COR-L47 (cell line): ENCODE results near the gene TBX4.
"Not testable (repeated sequence)": the region's sequence is repeated elsewhere in the genome, so short reads cannot be mapped to it uniquely, and the experiment has no call there.

Source experiments
- DNase-seq: peaks from one replicate; lab custom pipeline; 2025; lab: John Stamatoyannopoulos, UW

Gene TBX4

DNA sequence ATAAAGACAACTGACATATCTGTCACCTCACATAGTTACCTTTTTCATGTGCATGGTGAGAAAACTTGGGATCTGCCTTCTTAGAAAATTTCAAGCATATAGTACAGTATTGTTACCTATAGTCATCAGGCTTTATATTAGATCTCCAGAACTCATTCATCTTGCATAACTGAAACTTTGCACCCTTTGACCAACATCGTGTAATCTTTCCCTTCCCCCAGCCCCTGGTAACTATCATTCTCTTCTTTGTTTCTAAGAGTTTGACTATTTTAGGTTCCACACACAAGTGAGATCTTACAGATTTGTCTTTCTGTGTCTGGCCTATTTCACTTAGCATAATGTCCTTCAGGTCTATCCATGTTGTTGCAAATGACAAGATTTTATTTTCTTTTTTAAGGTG is 22.9 kb upstream of the TBX4 start:
- DNase-seq: no peak

DNA sequence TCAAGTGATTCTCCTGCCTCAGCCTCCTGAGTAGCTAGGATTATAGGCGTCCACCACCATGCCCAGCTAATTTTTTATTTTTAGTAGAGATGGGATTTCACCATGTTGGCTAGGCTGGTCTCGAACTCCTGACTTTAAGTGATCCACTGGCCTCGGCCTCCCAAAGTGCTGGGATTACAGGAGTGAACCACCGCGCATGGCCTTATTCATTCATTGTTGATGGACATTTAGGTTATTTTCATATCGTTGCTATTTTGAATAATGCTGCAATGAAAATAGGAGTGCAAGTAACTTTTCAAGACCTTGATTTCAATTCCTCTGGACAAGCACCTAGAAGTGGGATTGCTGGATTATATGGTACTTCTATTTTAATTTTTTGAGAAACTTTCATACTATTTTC is 22.4 kb upstream of the TBX4 start:
- DNase-seq: not testable (repeated sequence)

- DNase-seq: no peak
These were observed 20.5 kb upstream of the TBX4 start for GRCh38 chr17:61431594-61432311.

GRCh38 chr17:61436273-61436672 is 15.9 kb upstream of the TBX4 start:
- DNase-seq: no peak

DNA sequence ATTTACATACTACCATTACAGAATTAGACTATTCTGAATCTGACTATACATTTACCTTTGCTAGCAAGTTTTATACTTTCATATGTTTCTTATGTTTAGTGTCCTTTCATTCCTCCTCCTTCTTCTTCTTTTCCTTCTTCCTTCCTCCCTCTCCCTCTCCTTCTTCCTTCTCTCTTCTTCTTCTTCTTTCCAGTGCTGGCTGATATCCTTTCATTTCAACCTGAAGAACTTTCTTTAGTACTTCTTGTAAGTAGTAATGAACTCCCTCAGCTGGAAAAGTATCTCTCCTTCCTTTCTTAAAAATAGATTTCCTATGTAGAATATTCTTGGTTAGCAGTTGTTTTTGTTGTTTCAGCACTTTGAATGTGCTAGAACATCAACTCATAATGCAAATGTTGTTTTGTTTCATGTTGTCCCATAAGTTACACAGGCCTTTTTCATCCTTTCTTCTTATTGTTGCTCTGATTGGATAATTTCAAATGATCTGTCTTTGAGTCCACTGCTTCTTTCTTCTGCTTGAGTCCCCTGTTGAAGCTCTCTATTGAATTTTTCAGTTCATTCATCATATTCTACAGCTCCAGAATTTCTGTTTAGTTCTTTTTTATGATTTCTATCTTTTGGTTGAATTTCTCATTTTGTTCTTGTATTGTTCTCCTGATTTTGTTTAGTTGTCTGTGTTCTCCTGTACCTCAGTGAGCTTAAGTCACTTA is 15.1 kb upstream of the TBX4 start:
- no peak for DNase-seq

- no peak for DNase-seq
These were observed 11.5 kb upstream of the TBX4 start for GRCh38 chr17:61440697-61441096.

DNA sequence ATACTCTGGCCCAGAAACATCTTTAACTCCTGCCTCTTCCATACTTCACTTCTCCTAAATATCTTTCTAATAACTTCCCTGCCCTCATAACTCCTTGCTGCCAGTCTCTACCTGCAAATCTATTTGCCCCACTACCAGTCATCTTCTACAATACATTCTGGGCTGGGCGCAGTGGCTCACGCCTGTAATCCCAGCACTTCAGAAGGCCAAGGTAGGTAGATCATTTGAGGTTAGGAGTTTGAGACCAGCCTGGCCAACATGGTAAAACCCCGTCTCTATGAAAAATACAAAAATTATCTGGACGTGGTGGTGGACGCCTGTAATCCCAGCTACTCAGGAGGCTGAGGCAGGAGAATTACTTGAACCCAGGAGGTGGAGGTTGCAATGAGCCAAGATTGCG is 10.7 kb upstream of the TBX4 start:
- DNase-seq: not testable (repeated sequence)

GRCh38 chr17:61442136-61442775 is 10.0 kb upstream of the TBX4 start:
- DNase-seq: no peak

- DNase-seq: no peak
These were observed 9.2 kb upstream of the TBX4 start for GRCh38 chr17:61442878-61443474.

GRCh38 chr17:61443475-61443882 is 8.7 kb upstream of the TBX4 start:
- no peak for DNase-seq

DNA sequence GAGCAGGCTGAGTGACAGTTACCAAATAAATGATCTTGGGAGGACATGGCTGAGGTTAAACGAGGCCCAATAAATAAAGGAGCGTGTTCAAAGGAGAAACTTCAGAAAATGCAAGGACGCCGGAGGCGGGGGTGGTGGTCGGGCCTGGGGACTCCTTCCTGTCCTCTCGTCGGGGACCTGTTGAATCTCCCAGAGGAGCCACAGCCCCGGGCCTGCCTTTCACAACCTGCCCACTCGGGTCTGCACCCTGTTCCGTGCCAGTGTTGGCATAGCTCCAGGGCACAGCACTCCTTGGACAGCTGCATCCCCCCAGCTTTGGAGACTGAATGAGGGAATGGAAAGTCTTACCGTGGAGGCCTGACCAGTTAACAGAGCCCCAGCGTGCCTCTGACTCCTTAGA is 8.1 kb upstream of the TBX4 start:
- no peak for DNase-seq

DNA sequence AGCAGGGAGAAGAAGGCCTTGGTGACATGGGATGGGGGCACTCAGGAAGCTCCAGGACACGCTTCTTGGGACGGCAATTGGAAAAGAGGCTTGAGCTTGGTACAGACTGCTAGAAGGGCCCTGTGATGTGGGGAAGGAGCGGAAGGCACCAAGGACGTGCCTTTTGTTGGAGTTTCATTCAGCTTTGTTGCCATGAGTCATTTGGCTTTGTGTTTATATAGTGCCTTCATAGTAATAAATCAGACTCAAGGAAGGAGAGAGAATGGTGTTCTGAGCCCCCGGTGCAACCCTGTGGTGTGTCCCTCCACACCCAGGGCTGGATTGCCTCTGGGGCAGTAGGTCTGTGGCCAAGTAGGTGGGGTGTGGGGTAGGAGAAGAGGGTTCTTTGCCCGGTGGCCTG is 7.4 kb upstream of the TBX4 start:
- DNase-seq: no peak

DNA sequence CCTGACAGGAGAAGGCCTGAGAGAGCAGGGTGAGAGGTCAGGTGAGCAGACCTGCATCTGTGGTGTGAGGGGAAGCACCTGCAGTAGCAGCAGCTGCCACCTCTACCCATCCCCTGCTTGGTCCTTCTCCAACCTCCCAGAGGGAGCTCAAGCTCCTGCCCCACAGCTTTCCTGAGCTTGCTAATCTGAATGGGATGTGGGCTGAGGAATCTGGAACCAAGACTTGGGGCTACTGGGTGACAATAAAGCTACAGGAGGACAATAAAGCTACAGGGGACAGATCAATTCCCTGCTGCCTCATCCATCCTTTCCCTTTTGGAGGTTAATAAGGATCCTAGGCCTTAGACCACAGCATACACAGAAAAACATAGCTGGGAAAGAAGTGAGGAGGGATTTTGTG is 4.9 kb upstream of the TBX4 start:
- DNase-seq: no peak

DNA sequence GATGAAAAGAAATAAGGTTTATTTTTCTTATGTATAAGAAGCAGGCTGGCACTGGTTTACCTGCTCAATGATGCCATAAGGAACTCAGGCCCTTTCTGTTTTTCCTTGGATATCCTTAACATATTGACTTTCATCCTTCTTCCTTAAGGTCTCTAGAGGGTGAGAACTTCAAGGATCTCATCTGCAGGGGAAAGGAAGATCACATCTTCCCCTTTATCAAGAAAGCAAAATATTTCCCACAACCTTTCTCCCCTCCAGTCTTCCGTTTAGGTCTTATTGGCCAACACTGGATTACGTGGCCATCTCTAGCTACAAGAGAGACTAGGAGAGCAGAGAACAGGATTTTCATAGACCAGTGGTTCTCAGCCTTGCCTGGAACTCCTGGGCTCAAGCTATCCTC is 4.2 kb upstream of the TBX4 start:
- DNase-seq: no peak

DNA sequence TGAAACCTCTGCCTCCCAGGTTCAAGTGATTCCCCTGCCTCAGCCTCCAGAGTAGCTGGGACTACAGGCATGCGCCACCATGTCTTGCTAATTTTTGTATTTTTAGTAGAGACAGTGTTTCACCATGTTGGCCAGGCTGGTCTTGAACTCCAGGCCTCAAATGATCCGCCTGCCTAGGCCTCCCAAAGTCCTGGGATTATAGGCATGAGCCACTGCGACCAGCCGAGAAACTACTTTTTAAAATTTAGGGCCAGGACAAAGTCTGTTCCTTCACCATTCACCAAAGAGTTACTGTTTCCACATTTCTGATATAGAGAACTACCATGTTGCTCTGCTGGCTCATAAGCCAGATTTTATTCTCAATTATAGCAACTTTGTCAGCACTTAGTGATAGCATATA is 3.1 kb upstream of the TBX4 start:
- DNase-seq: not testable (repeated sequence)

DNA sequence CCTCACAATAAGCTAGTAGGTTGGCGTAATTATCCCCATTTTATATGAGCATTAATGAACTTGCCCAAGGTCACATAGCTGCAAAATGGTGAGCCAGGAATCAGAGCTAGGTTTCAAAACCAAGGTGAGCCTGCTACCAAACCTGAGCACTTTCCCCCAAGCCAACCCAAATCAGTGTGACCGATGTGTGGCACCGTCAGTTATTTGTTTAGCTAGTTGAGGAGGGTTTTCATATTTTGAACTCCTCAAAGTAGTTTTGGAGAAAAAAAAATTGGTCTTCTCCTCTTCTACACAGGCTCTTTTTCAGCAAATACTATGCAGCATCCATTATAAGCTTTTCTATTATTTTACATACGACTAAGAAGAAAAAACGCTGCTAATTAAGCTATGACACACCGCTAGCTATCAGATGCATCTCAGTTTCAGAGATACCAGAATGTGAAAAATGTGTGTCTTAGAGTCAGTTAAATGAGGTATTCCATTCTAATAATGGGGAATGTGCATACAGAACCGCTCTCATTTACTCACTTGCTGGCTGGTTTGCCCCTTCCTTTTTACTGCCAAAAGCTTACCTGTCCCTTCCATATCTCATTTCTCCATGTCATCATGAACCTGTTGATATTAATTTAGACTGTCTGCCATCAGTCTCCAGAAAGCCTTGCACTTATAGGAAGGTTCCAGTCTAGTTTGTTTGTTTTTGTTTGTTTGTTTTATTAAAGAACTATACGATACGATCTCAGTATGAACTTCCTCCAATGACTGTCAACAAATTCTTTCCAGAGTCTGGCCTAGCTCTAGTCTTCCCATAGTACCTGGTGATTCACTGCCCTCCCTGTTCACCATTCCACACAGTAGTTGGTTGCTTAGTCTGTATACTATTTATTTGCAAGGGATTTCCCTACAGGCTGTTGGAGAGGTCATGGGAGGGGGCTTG is 2.2 kb upstream of the TBX4 start:
- DNase-seq: no peak

DNA sequence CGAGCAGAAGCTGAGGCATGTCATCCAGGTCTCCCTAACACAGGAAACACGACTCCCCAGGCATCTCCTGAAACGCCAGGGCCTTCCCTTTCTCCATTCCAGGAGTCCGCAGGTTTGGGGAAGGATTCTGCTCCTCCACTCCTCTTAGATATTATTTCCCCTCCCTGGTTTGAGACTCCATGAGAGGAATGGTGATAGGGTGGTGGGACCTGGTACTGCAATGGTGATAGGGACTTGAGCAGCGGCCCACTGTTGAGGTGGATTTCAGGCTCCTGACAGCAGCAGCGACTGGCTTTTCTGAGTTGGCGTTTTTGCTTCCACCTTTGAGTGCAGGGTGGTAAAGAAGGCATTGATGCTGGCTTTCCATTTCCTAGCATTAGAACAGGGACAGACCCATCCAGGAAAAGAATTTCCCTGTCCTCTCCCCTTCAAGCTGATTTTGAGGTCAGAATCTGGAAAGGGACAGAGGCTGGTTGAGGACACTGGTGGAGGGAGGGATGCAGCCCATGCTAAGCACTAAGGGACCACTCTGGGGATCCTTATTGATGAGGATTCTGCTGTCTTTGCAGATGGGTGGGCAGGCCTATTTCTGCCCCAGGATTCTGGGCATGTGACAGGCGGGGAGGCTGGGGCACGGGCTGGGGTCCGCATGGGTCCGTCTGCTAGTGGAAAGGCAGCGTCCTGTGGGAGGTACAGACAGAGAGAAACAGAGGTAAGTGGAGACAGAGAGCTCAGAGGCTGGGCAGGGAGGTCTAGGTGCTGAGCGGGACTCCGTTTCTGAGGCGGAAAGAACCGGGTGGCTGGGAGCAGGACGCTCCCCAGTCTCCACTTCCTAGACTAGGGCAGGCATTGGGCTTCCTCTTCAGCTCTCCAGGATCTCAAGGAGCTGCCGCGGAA is 1.3 kb upstream of the TBX4 start:
- no peak for DNase-seq

- DNase-seq: no peak
These were observed 503 bp upstream of the TBX4 start for GRCh38 chr17:61451538-61452300.

GRCh38 chr17:61453566-61454380 is 1.6 kb downstream of the TBX4 start:
- no peak for DNase-seq
